SU-DHL-6 (cell line): ENCODE data around the gene TBC1D9B.

Experiments
- H2AFZ ChIP-seq: fragments of 200-600 bp; sonication (generic); 2 replicates; pipeline ENCODE4 v1.6.1; 2014; ENCODE audit warnings: low read depth, mild to moderate bottlenecking, moderate library complexity, mixed read lengths, antibody characterized with exemption, low read length; ENCODE audit not compliant: severe bottlenecking
- H3F3A ChIP-seq: fragments of 200-600 bp; shearing (Covaris generic); 2 replicates; pipeline ENCODE4 v1.6.0; 2016; ENCODE audit warnings: antibody characterized with exemption, mild to moderate bottlenecking; ENCODE audit not compliant: insufficient read depth
- H3K27ac ChIP-seq: fragments of 200-600 bp; sonication (generic); 2 replicates; pipeline ENCODE4 v1.5.1; 2016; ENCODE audit warnings: low read depth, mild to moderate bottlenecking, low read length, moderate library complexity, mixed read lengths
- H3K27me3 ChIP-seq: fragments of 200-600 bp; sonication (generic), shearing (Covaris generic); 2 replicates; pipeline ENCODE4 v1.6.0; 2014; ENCODE audit warnings: mild to moderate bottlenecking, low read length
- H3K36me3 ChIP-seq: fragments of 200-600 bp; sonication (generic); 2 replicates; pipeline ENCODE4 v1.6.1; 2014; ENCODE audit warnings: mild to moderate bottlenecking, low read length, mixed read lengths
- H3K4me2 ChIP-seq: fragments of 300-600, 200-600 bp; shearing (Covaris generic), sonication (generic); 2 replicates; pipeline ENCODE4 v1.6.0; 2014; ENCODE audit warnings: low read length, low read depth, mild to moderate bottlenecking; ENCODE audit not compliant: poor library complexity, severe bottlenecking
- H3K4me3 ChIP-seq: fragments of 200-600 bp; sonication (generic); 2 replicates; pipeline ENCODE4 v1.5.1; 2014; ENCODE audit warnings: antibody characterized with exemption, low read length, mild to moderate bottlenecking, mixed read lengths; ENCODE audit not compliant: insufficient read depth, poor library complexity, severe bottlenecking
- H3K79me2 ChIP-seq: fragments of 200-600 bp; sonication (generic); 2 replicates; pipeline ENCODE4 v1.6.1; 2014; ENCODE audit warnings: mild to moderate bottlenecking, low read length, moderate library complexity; ENCODE audit not compliant: insufficient read depth
- H3K9ac ChIP-seq: fragments of 200-600 bp; sonication (generic); 2 replicates; pipeline ENCODE4 v1.7.0; 2014; ENCODE audit warnings: mild to moderate bottlenecking, low read length
- H3K9me2 ChIP-seq: fragments of 200-600 bp; sonication (generic); replicated peaks from 2 replicates; pipeline ENCODE4 v1.6.1; 2014; ENCODE audit warnings: low read length; ENCODE audit not compliant: insufficient read depth
- H3K9me3 ChIP-seq: fragments of 200-600 bp; sonication (generic); 2 replicates; pipeline ENCODE4 v1.6.1; 2014; ENCODE audit warnings: low read length, mixed read lengths; ENCODE audit not compliant: insufficient read depth
- H4K20me1 ChIP-seq: fragments of 200-600 bp; sonication (generic); 2 replicates; pipeline ENCODE4 v1.6.1; 2014; ENCODE audit warnings: low read depth, mild to moderate bottlenecking, antibody characterized with exemption, low read length, moderate library complexity, mixed read lengths
- EZH2phosphoT487 ChIP-seq: fragments of 200-600 bp; sonication (generic), shearing (Covaris generic); conservative IDR thresholded peaks from 2 replicates; pipeline ENCODE4 v1.6.1; 2018; ENCODE audit warnings: mild to moderate bottlenecking, antibody characterized with exemption, low read length, moderate library complexity, mixed read lengths
- TF ChIP-seq, protein P1 (sequence below): fragments of 200-600 bp; sonication (generic); IDR thresholded peaks from one replicate; pipeline ENCODE4 v1.5.1; 2017; ENCODE audit warnings: antibody characterized with exemption, mild to moderate bottlenecking, low read length, moderate library complexity; ENCODE audit not compliant: insufficient read depth, poor library complexity, severe bottlenecking

Gene TBC1D9B

DNA sequence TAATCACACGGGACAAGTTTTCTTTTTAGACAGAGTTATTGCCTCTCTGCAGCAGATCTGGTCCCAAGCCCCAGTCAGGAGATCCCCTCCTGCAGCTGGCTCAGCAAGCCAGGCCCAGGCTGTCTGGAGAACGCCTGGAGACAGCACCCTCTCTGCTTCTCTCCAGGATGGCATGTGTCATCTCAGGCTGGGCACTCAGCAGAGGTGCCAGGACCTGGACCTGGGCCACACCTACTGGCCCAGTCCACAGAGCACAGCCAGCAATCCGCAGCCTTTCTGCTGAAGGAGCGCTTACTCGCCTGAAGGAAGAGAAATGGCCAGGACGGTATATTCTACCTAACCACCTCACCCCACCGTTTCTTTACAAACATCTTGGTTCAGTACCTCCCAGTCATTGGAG lies 4.7 kb upstream of the TBC1D9B start:
- Histone ChIP-seq H4K20me1 (no peaks in the 10 kb centered on the region), H3K4me2 (no peak overlapping the region), H3K27ac (no peak overlapping the region), H3K9ac (no peak overlapping the region), H3K79me2 (no peaks in the 10 kb centered on the region), H3F3A (no peaks in the 10 kb centered on the region), H2AFZ (no peak overlapping the region), H3K4me3 (no peak overlapping the region), H3K9me3 (no peaks in the 10 kb centered on the region), H3K36me3 (no peaks in the 10 kb centered on the region), H3K9me2 (no peaks in the 10 kb centered on the region), H3K27me3 (no peaks in the 10 kb centered on the region)
- TF ChIP-seq EZH2phosphoT487, result no peak
- TF ChIP-seq, protein P1, sequence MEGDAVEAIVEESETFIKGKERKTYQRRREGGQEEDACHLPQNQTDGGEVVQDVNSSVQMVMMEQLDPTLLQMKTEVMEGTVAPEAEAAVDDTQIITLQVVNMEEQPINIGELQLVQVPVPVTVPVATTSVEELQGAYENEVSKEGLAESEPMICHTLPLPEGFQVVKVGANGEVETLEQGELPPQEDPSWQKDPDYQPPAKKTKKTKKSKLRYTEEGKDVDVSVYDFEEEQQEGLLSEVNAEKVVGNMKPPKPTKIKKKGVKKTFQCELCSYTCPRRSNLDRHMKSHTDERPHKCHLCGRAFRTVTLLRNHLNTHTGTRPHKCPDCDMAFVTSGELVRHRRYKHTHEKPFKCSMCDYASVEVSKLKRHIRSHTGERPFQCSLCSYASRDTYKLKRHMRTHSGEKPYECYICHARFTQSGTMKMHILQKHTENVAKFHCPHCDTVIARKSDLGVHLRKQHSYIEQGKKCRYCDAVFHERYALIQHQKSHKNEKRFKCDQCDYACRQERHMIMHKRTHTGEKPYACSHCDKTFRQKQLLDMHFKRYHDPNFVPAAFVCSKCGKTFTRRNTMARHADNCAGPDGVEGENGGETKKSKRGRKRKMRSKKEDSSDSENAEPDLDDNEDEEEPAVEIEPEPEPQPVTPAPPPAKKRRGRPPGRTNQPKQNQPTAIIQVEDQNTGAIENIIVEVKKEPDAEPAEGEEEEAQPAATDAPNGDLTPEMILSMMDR, result no peak

GRCh38 chr5:179909224-179909623 lies 1.5 kb upstream of the TBC1D9B start:
- TF ChIP-seq, protein P1, result no peak
- TF ChIP-seq EZH2phosphoT487, result no peak
- 0 out of 2 replicates have a peak, but pooled peaks cover 5% of the 10 kb centered on the region for H3F3A ChIP-seq
- H3K36me3 ChIP-seq, result no peaks in the 10 kb centered on the region
- no peak overlapping the region for H2AFZ ChIP-seq
- no peak overlapping the region for H3K4me2 ChIP-seq
- H3K4me3 ChIP-seq, result no peak overlapping the region
- no peak overlapping the region for H3K9ac ChIP-seq
- no peaks in the 10 kb centered on the region for H3K27me3 ChIP-seq
- H3K9me3 ChIP-seq, result no peaks in the 10 kb centered on the region
- peaks cover 16% of the 10 kb centered on the region for H3K79me2 ChIP-seq
- H3K27ac ChIP-seq, result no peak overlapping the region
- no peaks in the 10 kb centered on the region for H3K9me2 ChIP-seq
- no peaks in the 10 kb centered on the region for H4K20me1 ChIP-seq

- Histone ChIP-seq H3K27ac (no peak overlapping the region), H2AFZ (peak overlapping the region; percentile 88), H3F3A (0 out of 2 replicates have a peak, but pooled peaks cover 5% of the 10 kb centered on the region), H3K4me3 (no peak overlapping the region), H3K36me3 (no peaks in the 10 kb centered on the region), H3K9ac (peak overlapping the region; percentile 75), H3K79me2 (peaks cover 16% of the 10 kb centered on the region), H3K9me2 (no peaks in the 10 kb centered on the region), H3K9me3 (no peaks in the 10 kb centered on the region), H4K20me1 (no peaks in the 10 kb centered on the region), H3K4me2 (peak overlapping the region; percentile 75), H3K27me3 (no peaks in the 10 kb centered on the region)
- no peak for TF ChIP-seq EZH2phosphoT487
- TF ChIP-seq, protein P1, result no peak
These were observed 831 bp upstream of the TBC1D9B start for GRCh38 chr5:179908528-179908927.
